IgD-negative memory B cell (primary cell): Measurements from ENCODE around the gene AGAP1. TPM values are rescaled to one million over a fixed set of nuclear protein-coding genes. Genes with fewer than 3 reads are reported as not detected.

Source experiments
- H3K27ac Mint-ChIP-seq, 3 donors: one replicate each; pipeline ENCODE4 v1.8.0; 2020 to 2022; ENCODE audit warnings: mild to moderate bottlenecking in 3 of 3, mixed read lengths in 3 of 3, moderate library complexity in 1 of 3
- H3K27me3 Mint-ChIP-seq: one replicate; pipeline ENCODE4 v1.8.0; 2021; ENCODE audit warnings: mixed read lengths
- H3K36me3 Mint-ChIP-seq: one replicate; pipeline ENCODE4 v1.8.0; 2020; ENCODE audit warnings: mild to moderate bottlenecking, mixed read lengths
- H3K4me1 Mint-ChIP-seq, 3 donors: one replicate each; pipeline ENCODE4 v1.8.0; 2020 to 2022; ENCODE audit warnings: mixed read lengths in 3 of 3, mild to moderate bottlenecking in 1 of 3
- H3K4me3 Mint-ChIP-seq, 4 donors: one replicate each; pipeline ENCODE4 v1.8.0; 2020 to 2022; ENCODE audit warnings: mild to moderate bottlenecking in 4 of 4, mixed read lengths in 4 of 4, moderate library complexity in 3 of 4
- H3K9me3 Mint-ChIP-seq, 3 donors: one replicate each; pipeline ENCODE4 v1.8.0; 2020 to 2021; ENCODE audit warnings: mixed read lengths in 3 of 3, mild to moderate bottlenecking in 1 of 3
- polyA plus RNA-seq: library from polyadenylated mRNA; unstranded; fragments of 300-500 nt; fragmentation: Illumina TruSeq; gene quantifications from one replicate; pipeline ENCODE4 v1.2.3, GENCODE V29; 2021

Gene AGAP1
- polyA plus RNA-seq, 1 donor from 2014 or later, result not detected

DNA sequence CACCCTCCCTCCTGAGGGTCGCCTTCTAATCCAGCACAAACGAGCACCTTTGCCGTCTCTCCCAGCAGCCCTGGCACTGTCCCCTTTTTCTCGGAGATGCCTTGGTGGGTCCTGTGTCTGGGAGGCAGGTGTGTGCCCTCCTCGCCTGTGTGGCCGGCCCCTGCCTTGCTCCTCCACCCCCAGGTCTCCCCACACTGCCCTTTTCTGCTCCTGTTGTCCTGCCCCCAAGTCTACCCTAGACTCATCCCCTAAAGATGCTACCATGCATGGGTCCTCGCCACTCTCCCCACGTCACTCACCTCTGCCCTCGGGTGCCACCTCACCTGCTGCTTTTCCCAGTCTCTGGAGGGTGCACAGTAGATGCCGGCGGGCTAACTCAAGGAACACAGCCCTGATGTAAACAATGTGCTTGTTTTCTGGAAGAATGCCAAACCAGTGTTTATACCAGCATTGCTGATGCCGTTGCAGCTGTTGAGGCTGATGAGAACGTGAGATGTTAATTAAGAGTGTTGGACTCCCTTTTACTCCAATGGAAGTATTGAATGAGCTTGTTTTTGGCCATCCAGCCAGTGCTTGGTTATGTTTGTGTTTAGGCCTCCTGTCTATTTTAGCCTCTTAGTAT lies 223.1 kb downstream of the AGAP1 start:
- Mint-ChIP-seq H3K27ac (no peak overlapping the region), H3K4me1 (no peaks in the 10 kb centered on the region), H3K27me3 (peaks cover 4% of the 10 kb centered on the region), H3K9me3 (peaks cover 0 to 2% (median 0%) of the 10 kb centered on the region in 3 donors), H3K36me3 (no peaks in the 10 kb centered on the region), H3K4me3 (no peak overlapping the region)

DNA sequence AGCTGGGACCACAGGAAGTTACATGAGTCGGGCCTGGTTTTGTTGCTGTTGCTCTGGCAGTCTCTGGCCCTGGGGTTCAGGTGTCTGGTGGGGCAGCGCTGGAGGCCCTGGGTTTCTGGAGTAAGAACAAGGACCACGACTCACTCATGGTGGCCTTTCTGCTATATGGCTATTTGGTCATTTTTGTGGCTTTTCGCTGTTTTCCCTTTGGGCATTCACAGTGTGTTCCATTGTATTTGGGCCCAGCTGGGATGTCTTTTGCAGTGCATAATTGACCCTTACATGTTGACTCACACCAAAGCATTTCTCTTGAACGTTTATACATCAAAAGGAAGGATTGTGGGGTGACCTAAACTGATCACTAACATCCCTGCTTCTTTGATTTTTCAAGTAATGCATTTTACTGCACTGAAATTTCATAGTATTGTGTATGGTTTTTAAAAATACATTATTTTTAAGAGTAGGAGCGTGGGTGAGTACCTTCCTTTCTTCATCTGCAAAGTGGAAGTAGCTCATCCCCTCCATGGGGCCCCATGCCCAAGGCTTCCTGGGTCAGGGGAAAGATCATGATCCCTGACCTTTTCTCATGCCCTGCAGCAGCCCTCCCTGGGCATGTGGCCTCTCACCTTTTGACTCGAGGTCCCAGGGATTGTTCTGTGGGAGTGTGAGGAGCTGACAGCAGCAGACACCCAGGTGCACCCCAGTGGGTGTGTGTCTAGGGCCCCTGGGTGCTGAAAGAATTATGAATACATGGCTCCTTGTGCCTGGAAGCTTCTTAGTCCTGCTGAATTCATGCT lies 225.5 kb downstream of the AGAP1 start:
- Mint-ChIP-seq H3K4me3 (no peak overlapping the region), H3K36me3 (no peaks in the 10 kb centered on the region), H3K27me3 (peaks cover 7% of the 10 kb centered on the region), H3K4me1 (no peaks in the 10 kb centered on the region), H3K27ac (no peak overlapping the region), H3K9me3 (peaks cover 0 to 2% (median 0%) of the 10 kb centered on the region in 3 donors)

DNA sequence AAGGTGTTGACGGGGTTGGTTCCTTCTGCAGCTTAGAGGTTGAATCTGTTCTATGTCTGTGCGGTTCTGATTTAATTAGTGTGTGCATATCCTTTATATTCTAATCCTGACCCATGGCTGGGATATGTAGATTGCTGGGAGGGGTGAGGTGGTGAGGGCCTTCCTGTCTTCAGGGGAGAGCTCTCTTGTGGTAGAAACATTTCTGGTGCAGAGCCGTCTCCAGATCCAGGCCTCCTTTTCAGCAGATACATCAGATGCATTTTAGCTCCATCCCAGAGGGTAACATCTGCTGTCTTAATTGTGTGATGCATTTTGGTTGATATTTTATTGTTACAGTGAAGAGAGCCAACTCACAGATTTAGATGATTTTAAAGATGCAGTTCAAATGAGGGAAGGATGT lies 227.8 kb downstream of the AGAP1 start:
- H3K4me3 Mint-ChIP-seq, result no peak overlapping the region
- H3K27me3 Mint-ChIP-seq, result peaks cover 8% of the 10 kb centered on the region

DNA sequence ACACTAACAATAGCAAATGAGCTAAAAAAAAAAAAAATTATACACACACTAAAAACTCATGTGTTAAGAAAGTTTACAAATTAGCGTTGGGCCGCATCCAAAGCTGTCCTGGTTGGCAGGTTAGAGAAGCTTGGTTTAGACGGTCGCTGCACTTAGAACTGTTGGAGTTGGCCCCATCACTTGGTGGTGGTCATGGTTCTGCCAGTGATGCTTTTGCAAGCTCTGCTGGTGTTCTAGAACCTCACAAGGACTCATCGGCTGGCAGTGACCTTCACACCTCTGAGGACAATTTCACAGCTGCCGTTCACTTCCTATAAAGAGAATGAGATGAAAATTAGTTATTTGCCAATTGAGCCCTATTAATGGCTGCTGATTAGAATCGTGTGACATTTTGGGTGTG lies 229.0 kb downstream of the AGAP1 start:
- Mint-ChIP-seq H3K4me1 (peaks cover 0 to 1% (median 0%) of the 10 kb centered on the region in 3 donors), H3K36me3 (no peaks in the 10 kb centered on the region), H3K4me3 (no peak overlapping the region), H3K27ac (no peak overlapping the region), H3K27me3 (peaks cover 8% of the 10 kb centered on the region), H3K9me3 (no peaks in the 10 kb centered on the region)

More for the DNA sequence above, 227.8 kb downstream of the AGAP1 start:
- Mint-ChIP-seq H3K9me3 (no peaks in the 10 kb centered on the region), H3K27ac (no peak overlapping the region), H3K36me3 (no peaks in the 10 kb centered on the region), H3K4me1 (peaks cover 0 to 1% (median 0%) of the 10 kb centered on the region in 3 donors)

DNA sequence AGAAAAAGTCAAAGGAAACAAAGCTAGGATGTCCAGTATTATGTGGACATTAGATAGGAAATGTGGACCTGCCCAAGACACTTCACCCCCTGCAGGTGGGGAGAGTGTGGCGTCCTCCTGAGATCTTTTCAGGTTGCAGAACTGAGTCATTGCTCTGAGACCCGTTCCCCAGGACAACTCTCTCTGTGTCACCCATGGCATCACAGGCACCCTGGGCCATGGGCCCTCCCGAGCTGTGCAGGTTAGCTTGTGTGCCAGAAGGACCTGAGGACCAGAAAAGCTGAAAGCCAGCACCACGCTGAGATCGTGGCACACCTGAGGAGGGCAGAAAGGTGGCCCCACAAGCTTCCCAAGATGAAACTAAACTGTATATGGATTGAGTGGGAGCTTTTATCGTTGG lies 229.5 kb downstream of the AGAP1 start:
- no peaks in the 10 kb centered on the region for H3K36me3 Mint-ChIP-seq
- no peak overlapping the region for H3K27ac Mint-ChIP-seq
- H3K4me1 Mint-ChIP-seq, result peaks cover 0 to 1% (median 0%) of the 10 kb centered on the region in 3 donors
- peaks cover 8% of the 10 kb centered on the region for H3K27me3 Mint-ChIP-seq
- no peak overlapping the region for H3K4me3 Mint-ChIP-seq
- H3K9me3 Mint-ChIP-seq, result no peaks in the 10 kb centered on the region

DNA sequence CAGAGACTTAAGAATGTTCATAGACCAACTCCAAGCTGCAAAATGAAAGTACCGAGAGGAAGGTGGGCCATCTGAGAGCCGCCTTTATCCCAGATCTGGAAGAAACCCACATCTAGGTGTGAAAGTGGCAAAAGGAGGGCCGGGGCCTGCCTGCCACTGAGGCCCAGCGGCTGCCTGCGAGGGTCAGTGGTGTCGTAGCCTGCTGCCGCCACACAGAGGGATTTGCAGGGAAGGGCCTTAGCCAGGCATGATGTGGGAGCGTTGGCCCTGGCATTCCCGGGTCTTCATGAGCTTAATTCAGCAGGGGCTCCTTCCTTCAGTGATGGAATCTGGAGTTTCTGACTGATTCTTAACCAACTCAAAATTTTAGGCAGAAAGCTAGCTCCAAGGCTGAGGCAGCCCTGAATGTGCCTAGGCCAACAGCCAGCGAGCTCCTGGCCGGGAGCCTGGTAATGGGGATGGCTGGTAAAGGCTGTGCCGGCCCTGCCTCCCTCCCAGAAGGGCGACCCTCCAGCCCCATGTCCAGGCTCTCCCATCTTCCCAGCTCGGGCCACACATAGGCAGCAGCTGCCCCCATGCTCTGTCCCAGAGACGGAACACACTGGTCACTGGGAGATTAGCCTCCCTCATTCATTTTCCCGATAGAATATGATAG lies 230.1 kb downstream of the AGAP1 start:
- H3K9me3 Mint-ChIP-seq, result no peaks in the 10 kb centered on the region
- no peak overlapping the region for H3K4me3 Mint-ChIP-seq

DNA sequence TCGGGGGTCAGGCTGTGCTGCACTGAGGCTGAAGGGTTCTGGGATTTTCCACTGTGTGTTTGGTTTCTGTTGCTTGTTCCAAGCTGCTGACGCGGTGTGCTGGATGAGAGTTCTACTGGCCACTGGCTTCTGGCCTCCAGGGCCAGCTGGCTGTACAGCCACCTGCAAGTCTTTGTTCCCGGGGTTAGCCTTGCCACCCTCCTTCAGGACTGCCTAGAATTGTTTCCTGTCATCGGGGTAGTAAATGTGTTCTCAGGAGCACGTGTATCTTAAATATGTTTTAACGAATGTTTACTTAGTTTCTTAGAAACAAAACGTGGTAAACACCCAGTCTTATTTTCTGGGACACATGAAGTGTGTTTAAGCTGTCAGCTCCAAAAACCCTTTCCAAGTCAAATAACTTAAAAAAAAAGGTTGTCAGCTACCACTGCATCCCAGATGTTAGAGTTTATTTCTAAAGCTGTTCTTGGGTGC lies 231.2 kb downstream of the AGAP1 start:
- peaks cover 0 to 1% (median 0%) of the 10 kb centered on the region in 3 donors for H3K4me1 Mint-ChIP-seq
- no peaks in the 10 kb centered on the region for H3K9me3 Mint-ChIP-seq

More for the DNA sequence above, 230.1 kb downstream of the AGAP1 start:
- peaks cover 5% of the 10 kb centered on the region for H3K27me3 Mint-ChIP-seq
- H3K36me3 Mint-ChIP-seq, result no peaks in the 10 kb centered on the region
- H3K27ac Mint-ChIP-seq, result no peak overlapping the region
- H3K4me1 Mint-ChIP-seq, result peaks cover 0 to 1% (median 0%) of the 10 kb centered on the region in 3 donors

DNA sequence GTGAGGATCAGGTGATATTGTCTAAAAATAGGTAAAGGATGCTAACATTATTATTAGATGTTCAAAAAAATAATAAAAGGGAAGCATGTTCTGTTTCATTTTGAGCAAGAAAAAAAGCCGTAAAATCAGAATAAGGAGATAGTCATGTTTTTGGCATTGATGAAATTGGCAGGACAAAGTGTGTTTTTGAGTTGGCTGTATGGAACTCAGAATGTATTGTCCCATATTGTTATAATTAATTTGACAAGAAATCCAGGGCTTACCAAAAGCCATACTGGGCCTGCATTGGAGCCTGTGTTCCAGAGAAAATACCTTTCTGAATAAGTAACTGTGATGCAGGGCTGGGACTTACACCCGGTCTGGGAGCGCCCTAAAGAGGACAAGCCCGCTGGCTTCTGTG lies 232.0 kb downstream of the AGAP1 start:
- peaks cover 0 to 1% (median 0%) of the 10 kb centered on the region in 3 donors for H3K4me1 Mint-ChIP-seq
- no peak overlapping the region for H3K27ac Mint-ChIP-seq

More for the DNA sequence above, 231.2 kb downstream of the AGAP1 start:
- Mint-ChIP-seq H3K27ac (no peak overlapping the region), H3K36me3 (no peaks in the 10 kb centered on the region), H3K4me3 (no peak overlapping the region), H3K27me3 (peaks cover 5% of the 10 kb centered on the region)

DNA sequence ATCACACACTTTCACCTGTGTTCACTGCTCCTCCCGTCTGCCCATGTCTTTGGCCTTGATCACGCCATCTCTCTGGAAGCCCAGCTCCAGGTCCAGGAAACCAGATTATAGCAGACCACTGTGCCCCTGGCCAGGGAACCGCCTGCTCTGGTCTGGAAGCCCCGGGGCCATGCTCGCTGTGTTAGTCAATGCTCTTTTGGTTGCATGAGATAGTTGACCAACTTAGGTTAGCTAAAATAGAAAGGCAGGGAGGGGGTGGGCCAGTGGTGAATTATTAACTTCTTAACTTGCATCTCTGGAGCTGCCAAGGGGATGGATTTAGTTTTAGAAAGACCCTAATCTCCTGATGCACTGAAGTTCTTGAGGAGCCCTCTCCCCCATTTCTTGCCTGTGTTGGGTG lies 232.7 kb downstream of the AGAP1 start:
- Mint-ChIP-seq H3K36me3 (no peaks in the 10 kb centered on the region), H3K9me3 (no peaks in the 10 kb centered on the region), H3K27ac (no peak overlapping the region), H3K4me1 (peaks cover 0 to 1% (median 0%) of the 10 kb centered on the region in 3 donors), H3K4me3 (no peak overlapping the region), H3K27me3 (peaks cover 7% of the 10 kb centered on the region)

More for the DNA sequence above, 232.0 kb downstream of the AGAP1 start:
- Mint-ChIP-seq H3K36me3 (no peaks in the 10 kb centered on the region), H3K9me3 (no peaks in the 10 kb centered on the region), H3K27me3 (peaks cover 5% of the 10 kb centered on the region), H3K4me3 (no peak overlapping the region)

DNA sequence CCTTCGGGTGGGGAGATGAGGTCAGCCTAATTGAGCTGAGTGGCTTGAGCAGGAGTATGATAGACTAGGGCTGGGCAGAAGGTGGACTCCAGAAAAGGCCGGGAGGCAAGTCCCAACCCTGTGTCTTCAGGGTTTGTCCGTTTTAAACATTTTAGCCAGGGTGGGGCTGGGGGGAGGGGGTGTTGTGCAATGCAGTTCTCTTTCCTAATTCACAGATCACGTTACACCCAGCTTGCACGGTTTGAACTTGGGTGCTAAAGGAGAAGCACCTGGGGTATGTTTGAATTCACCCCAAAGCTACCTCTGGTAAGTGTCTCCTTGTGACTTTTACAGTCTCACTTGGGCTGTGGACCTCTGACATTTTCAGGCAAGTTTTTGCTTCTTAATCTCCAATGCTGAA lies 233.3 kb downstream of the AGAP1 start:
- no peaks in the 10 kb centered on the region for H3K9me3 Mint-ChIP-seq
- no peak overlapping the region for H3K4me3 Mint-ChIP-seq
- peaks cover 6% of the 10 kb centered on the region for H3K27me3 Mint-ChIP-seq
- peaks cover 0 to 1% (median 0%) of the 10 kb centered on the region in 3 donors for H3K4me1 Mint-ChIP-seq
- no peaks in the 10 kb centered on the region for H3K36me3 Mint-ChIP-seq
- no peak overlapping the region for H3K27ac Mint-ChIP-seq

DNA sequence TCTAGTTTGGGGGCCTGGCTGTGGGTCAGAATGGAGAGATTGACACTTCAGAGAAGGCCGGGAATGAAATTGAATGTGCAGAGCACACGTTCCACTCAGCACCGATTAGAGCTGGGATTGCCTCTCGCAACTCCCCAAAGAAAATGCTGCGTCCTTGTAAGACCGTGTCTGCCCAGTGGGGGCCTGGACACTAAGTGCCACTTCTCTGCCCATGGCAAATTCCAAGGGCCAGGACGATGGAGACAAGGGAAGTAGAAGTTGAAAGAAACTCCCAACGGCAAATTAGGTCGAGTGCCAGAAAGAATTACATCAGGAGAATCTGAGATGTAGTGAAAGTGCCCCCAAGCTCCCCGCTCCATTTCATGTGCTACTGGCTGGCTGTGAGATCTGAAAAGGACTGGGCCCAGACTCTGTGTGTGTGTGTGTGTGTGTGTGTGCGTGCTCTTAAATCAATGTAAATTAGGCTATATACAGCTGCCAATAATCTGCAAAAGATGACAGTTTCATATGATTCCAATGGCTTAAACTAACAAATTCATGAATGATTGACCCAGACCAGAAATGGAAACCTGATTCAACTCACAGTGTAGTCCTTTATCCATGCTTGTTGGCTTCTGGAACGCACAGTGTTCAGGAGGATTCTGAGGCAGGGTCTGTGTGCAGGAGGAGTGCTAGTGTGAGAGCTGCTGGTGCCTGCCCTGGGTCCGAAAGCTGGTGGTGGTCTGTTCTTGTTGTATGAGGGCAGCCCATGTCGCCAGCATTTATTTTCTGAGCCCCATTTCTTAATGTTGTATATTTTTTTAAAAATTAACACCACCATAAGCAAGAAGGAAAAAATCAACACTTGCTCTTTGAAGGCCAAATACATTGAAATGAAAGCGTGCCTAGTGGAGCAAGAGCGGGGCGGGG lies 234.3 kb downstream of the AGAP1 start:
- no peak overlapping the region for H3K4me3 Mint-ChIP-seq
- H3K27ac Mint-ChIP-seq, result no peak overlapping the region

DNA sequence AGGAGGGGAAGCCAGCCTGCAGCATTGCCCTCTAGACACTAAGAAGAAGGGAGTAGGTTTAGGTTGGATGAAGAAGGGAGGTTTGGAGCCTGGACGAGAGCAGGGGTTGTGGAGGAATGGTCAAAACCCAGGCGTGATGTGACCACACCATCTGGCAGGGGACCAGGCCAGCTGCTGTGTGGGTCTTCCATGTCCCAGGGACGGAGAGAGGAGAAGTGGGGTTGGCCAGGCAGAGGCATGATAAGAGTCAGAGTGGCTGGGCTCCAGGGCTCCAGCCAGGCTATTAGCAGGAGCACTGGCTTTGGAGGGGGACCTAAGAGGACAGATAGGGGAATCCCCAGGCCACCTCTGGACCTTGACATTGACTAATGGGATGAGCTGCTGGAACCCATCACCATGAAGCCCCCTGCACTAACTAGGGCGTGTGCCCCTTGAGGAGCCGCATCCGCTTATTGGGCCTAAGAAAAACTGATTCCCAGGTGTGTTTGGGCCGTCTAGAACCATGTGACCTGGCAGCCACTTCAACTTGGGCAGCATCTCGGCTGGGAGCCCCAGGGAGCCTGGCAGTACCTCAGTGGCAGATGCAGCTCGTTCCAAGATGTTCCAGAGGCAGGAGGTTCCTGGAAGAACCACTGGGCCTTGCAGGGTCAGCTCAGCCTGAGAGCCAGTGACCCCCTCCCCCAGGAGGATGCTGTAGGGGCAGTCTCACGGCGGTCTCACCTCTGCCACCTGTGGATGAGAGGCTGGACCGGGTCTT lies 235.1 kb downstream of the AGAP1 start:
- Mint-ChIP-seq H3K27ac (no peak overlapping the region), H3K27me3 (peaks cover 7% of the 10 kb centered on the region), H3K9me3 (no peaks in the 10 kb centered on the region), H3K4me3 (no peak overlapping the region), H3K36me3 (no peaks in the 10 kb centered on the region), H3K4me1 (peaks cover 0 to 1% (median 0%) of the 10 kb centered on the region in 3 donors)

More for the DNA sequence above, 234.3 kb downstream of the AGAP1 start:
- no peaks in the 10 kb centered on the region for H3K9me3 Mint-ChIP-seq
- peaks cover 8% of the 10 kb centered on the region for H3K27me3 Mint-ChIP-seq
- H3K4me1 Mint-ChIP-seq, result peaks cover 0 to 1% (median 0%) of the 10 kb centered on the region in 3 donors
- no peaks in the 10 kb centered on the region for H3K36me3 Mint-ChIP-seq

DNA sequence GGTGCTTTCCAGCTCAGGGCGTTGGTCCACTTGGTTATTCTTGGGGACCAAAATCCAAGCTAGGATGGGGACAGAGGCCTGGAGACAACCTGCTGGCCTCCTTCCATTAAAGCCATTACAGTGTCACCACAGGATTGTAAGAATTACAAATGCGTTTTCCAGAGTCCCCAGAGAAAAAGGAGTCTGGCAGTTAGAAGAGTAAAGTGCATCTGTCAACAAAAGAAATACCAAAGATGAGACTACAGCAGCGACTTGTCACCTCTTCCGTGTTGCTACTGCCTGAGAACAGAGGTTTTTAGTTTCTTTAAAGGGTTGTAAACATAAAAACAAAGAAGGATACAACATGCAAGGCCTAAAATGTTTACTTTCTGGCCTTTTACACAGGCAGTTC lies 235.7 kb downstream of the AGAP1 start:
- H3K36me3 Mint-ChIP-seq, result no peaks in the 10 kb centered on the region
- H3K9me3 Mint-ChIP-seq, result no peaks in the 10 kb centered on the region

DNA sequence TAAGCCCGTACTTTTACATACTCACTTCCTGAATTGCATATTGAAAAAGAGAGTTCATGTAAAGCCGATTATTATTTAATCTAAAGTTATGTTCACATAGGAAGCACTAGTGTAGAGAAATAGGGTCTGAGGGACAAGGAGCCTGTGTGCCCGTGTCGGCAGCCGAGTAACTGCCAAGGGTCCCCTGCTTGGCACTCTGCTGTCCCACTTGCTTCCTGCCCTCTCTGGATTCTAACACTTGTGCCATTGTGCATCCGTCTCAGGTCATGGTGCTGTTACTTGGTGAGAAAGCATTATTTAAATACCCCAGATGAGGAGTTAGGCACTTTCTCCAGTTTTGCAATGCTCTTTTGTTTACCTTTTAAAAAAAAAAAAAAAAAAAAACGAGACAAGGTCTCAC lies 236.3 kb downstream of the AGAP1 start:
- Mint-ChIP-seq H3K9me3 (no peaks in the 10 kb centered on the region), H3K27ac (no peak overlapping the region), H3K27me3 (peaks cover 5% of the 10 kb centered on the region), H3K36me3 (no peaks in the 10 kb centered on the region), H3K4me1 (no peaks in the 10 kb centered on the region), H3K4me3 (no peak overlapping the region)

More for the DNA sequence above, 235.7 kb downstream of the AGAP1 start:
- no peak overlapping the region for H3K27ac Mint-ChIP-seq
- H3K27me3 Mint-ChIP-seq, result peaks cover 7% of the 10 kb centered on the region
- H3K4me1 Mint-ChIP-seq, result no peaks in the 10 kb centered on the region
- H3K4me3 Mint-ChIP-seq, result no peak overlapping the region
